ENCODE data around the gene TAF6. TPM values are rescaled to one million over a fixed set of nuclear protein-coding genes. Genes with fewer than 3 reads are reported as not detected.

TAF6 gene
- total and polyA plus RNA-seq, 9 of the 15 experiments (the other 6 are each of a cell fraction or from before 2014, with no cell fraction given): 0.78 to 78.7 (median 21.3) TPM

DNA sequence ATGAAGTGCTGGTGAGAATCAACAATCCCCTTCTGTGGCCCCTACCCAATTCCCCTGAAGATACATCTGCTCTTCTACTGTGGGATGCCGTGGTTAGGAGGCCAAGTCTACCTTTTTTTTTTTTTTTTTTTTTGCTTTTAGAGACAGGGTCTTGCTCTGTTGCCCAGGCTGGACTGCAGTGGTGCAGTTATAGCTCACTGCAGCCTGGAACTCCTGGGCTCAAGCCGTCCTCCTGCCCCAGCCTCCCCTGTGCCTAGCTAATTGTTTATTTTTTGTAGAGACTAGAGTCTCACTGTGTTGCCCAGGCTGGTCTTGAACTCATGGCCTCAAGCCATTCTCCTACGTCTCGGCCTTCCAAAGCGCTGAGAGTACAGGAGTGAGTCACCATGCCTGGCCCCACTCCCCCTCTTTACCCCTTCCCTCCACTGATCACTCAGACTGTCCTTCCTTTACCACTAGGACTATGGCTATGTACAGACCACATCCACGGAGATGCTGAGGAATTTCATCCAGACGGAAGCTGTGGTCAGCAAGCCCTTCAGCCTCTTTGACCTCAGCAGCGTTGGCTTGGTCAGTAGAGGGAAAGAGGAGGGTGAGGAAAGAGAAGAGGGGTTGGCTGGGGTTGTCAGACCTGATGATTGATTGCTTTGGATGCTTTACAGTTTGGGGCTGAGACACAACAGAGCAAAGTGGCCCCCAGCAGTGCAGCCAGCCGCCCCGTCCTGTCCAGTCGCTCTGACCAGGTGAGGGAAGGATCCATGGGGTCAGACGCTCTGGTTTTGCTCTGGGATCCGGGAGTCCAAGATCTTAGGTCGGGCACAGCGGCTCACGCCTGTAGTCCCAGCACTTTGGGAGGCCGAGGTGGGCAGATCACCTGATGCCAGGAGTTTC lies 16.0 kb downstream of the TAF6 start (continued):
- TF ChIP-seq, protein P1, sequence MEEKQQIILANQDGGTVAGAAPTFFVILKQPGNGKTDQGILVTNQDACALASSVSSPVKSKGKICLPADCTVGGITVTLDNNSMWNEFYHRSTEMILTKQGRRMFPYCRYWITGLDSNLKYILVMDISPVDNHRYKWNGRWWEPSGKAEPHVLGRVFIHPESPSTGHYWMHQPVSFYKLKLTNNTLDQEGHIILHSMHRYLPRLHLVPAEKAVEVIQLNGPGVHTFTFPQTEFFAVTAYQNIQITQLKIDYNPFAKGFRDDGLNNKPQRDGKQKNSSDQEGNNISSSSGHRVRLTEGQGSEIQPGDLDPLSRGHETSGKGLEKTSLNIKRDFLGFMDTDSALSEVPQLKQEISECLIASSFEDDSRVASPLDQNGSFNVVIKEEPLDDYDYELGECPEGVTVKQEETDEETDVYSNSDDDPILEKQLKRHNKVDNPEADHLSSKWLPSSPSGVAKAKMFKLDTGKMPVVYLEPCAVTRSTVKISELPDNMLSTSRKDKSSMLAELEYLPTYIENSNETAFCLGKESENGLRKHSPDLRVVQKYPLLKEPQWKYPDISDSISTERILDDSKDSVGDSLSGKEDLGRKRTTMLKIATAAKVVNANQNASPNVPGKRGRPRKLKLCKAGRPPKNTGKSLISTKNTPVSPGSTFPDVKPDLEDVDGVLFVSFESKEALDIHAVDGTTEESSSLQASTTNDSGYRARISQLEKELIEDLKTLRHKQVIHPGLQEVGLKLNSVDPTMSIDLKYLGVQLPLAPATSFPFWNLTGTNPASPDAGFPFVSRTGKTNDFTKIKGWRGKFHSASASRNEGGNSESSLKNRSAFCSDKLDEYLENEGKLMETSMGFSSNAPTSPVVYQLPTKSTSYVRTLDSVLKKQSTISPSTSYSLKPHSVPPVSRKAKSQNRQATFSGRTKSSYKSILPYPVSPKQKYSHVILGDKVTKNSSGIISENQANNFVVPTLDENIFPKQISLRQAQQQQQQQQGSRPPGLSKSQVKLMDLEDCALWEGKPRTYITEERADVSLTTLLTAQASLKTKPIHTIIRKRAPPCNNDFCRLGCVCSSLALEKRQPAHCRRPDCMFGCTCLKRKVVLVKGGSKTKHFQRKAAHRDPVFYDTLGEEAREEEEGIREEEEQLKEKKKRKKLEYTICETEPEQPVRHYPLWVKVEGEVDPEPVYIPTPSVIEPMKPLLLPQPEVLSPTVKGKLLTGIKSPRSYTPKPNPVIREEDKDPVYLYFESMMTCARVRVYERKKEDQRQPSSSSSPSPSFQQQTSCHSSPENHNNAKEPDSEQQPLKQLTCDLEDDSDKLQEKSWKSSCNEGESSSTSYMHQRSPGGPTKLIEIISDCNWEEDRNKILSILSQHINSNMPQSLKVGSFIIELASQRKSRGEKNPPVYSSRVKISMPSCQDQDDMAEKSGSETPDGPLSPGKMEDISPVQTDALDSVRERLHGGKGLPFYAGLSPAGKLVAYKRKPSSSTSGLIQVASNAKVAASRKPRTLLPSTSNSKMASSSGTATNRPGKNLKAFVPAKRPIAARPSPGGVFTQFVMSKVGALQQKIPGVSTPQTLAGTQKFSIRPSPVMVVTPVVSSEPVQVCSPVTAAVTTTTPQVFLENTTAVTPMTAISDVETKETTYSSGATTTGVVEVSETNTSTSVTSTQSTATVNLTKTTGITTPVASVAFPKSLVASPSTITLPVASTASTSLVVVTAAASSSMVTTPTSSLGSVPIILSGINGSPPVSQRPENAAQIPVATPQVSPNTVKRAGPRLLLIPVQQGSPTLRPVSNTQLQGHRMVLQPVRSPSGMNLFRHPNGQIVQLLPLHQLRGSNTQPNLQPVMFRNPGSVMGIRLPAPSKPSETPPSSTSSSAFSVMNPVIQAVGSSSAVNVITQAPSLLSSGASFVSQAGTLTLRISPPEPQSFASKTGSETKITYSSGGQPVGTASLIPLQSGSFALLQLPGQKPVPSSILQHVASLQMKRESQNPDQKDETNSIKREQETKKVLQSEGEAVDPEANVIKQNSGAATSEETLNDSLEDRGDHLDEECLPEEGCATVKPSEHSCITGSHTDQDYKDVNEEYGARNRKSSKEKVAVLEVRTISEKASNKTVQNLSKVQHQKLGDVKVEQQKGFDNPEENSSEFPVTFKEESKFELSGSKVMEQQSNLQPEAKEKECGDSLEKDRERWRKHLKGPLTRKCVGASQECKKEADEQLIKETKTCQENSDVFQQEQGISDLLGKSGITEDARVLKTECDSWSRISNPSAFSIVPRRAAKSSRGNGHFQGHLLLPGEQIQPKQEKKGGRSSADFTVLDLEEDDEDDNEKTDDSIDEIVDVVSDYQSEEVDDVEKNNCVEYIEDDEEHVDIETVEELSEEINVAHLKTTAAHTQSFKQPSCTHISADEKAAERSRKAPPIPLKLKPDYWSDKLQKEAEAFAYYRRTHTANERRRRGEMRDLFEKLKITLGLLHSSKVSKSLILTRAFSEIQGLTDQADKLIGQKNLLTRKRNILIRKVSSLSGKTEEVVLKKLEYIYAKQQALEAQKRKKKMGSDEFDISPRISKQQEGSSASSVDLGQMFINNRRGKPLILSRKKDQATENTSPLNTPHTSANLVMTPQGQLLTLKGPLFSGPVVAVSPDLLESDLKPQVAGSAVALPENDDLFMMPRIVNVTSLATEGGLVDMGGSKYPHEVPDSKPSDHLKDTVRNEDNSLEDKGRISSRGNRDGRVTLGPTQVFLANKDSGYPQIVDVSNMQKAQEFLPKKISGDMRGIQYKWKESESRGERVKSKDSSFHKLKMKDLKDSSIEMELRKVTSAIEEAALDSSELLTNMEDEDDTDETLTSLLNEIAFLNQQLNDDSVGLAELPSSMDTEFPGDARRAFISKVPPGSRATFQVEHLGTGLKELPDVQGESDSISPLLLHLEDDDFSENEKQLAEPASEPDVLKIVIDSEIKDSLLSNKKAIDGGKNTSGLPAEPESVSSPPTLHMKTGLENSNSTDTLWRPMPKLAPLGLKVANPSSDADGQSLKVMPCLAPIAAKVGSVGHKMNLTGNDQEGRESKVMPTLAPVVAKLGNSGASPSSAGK (IDR thresholded peaks at IDR 0.05): no peak
- TF ChIP-seq CHD1 (IDR thresholded peaks at IDR 0.05; ENCODE audit: low read length): no peak
- TF ChIP-seq SETDB1 (IDR thresholded peaks at IDR 0.05; ENCODE audit: low read length): no peak
- TF ChIP-seq, protein P2, sequence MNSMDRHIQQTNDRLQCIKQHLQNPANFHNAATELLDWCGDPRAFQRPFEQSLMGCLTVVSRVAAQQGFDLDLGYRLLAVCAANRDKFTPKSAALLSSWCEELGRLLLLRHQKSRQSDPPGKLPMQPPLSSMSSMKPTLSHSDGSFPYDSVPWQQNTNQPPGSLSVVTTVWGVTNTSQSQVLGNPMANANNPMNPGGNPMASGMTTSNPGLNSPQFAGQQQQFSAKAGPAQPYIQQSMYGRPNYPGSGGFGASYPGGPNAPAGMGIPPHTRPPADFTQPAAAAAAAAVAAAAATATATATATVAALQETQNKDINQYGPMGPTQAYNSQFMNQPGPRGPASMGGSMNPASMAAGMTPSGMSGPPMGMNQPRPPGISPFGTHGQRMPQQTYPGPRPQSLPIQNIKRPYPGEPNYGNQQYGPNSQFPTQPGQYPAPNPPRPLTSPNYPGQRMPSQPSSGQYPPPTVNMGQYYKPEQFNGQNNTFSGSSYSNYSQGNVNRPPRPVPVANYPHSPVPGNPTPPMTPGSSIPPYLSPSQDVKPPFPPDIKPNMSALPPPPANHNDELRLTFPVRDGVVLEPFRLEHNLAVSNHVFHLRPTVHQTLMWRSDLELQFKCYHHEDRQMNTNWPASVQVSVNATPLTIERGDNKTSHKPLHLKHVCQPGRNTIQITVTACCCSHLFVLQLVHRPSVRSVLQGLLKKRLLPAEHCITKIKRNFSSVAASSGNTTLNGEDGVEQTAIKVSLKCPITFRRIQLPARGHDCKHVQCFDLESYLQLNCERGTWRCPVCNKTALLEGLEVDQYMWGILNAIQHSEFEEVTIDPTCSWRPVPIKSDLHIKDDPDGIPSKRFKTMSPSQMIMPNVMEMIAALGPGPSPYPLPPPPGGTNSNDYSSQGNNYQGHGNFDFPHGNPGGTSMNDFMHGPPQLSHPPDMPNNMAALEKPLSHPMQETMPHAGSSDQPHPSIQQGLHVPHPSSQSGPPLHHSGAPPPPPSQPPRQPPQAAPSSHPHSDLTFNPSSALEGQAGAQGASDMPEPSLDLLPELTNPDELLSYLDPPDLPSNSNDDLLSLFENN (IDR thresholded peaks at IDR 0.05; ENCODE audit: low read depth in 2 of 2, low read length in 2 of 2): no peak
- no peak for TF ChIP-seq PTBP1 (IDR thresholded peaks at IDR 0.05; ENCODE audit: low read depth, low read length)
- TF ChIP-seq CSDE1 (IDR thresholded peaks at IDR 0.05): no peak
- TF ChIP-seq, protein P3, sequence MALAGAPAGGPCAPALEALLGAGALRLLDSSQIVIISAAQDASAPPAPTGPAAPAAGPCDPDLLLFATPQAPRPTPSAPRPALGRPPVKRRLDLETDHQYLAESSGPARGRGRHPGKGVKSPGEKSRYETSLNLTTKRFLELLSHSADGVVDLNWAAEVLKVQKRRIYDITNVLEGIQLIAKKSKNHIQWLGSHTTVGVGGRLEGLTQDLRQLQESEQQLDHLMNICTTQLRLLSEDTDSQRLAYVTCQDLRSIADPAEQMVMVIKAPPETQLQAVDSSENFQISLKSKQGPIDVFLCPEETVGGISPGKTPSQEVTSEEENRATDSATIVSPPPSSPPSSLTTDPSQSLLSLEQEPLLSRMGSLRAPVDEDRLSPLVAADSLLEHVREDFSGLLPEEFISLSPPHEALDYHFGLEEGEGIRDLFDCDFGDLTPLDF (CRISPR knock-in tag; IDR thresholded peaks at IDR 0.05): no peak
- TF ChIP-seq CREB1 (IDR thresholded peaks at IDR 0.05): no peak
- no peak for TF ChIP-seq CREB1 (CRISPR knock-in tag; IDR thresholded peaks at IDR 0.05)

Data from K562 (cell line).